Measurements from ENCODE around the gene ZFR2. TPM values are rescaled to one million over a fixed set of nuclear protein-coding genes. Genes with fewer than 3 reads are reported as not detected.

ZFR2 gene
- total and polyA plus RNA-seq, 2 of the 8 experiments (the other 6 are each of a cell fraction or from before 2014, with no cell fraction given), result 14.5 to 28.4 TPM

- POLR2A ChIA-PET (ENCODE audit: partially characterized antibody), result no interaction called here
These were observed 24.2 kb downstream of the ZFR2 start for GRCh38 chr19:3844596-3844995.

More at GRCh38 chr19:3844596-3844995, 24.2 kb downstream of the ZFR2 start:
- TF ChIP-seq POU5F1 (IDR thresholded peaks at IDR 0.05; ENCODE audit: low read depth, low read length) (no peak), CTBP2 (IDR thresholded peaks at IDR 0.05; ENCODE audit: borderline replicate concordance, insufficient read depth, insufficient read length, low read length) (no peak), YY1 (IDR thresholded peaks at IDR 0.05; ENCODE audit: low read depth, low read length) (no peak), KDM1A (IDR thresholded peaks at IDR 0.05; ENCODE audit: borderline replicate concordance, low read length) (no peak), ZNF274 (IDR thresholded peaks at IDR 0.05; ENCODE audit: borderline replicate concordance, extremely low read depth, low read length) (no peak), USF2 (IDR thresholded peaks at IDR 0.05; ENCODE audit: low read length) (no peak), SP1 (IDR thresholded peaks at IDR 0.05; ENCODE audit: low read depth, low read length) (no peak)
- H3K9ac ChIP-seq (replicated peaks in 1 of 4; ENCODE audit: extremely low read depth in 1 of 4, low read depth in 3 of 4, low read length in 3 of 4), result no peak overlapping the region
- H3K27ac ChIP-seq (ENCODE audit: low read depth, low read length), result no peak overlapping the region
- CTCF ChIA-PET (ENCODE audit: partially characterized antibody), result no interaction called here
- H3K79me2 ChIP-seq (ENCODE audit: control insufficient read depth in 1 of 2, insufficient read depth in 2 of 2, low read length in 2 of 2), result no peaks in the 10 kb centered on the region
- no peak for FAIRE-seq
- no peak overlapping the region for H3K23ac ChIP-seq (ENCODE audit: insufficient read length)
- no peaks in the 10 kb centered on the region for H3K4me1 ChIP-seq (replicated peaks in 1 of 4; ENCODE audit: control insufficient read depth in 3 of 4, insufficient read depth in 4 of 4, low read length in 3 of 4)
- H3K36me3 ChIP-seq (ENCODE audit: control insufficient read depth in 2 of 4, insufficient read depth in 4 of 4, low read length in 3 of 4), result no peaks in the 10 kb centered on the region
- H2BK120ac ChIP-seq (replicated peaks; ENCODE audit: low read depth, low read length), result no peak overlapping the region
- no peaks in the 10 kb centered on the region for H3K9me3 ChIP-seq (ENCODE audit: insufficient read depth in 2 of 2, low read depth in 1 of 2, low read length in 1 of 2)
- H3K23me2 ChIP-seq (ENCODE audit: low read depth, low read length), result no peaks in the 10 kb centered on the region
- H2AK5ac ChIP-seq (ENCODE audit: low read depth, low read length), result no peak overlapping the region
- no peak overlapping the region for H2BK5ac ChIP-seq (ENCODE audit: low read depth, low read length)
- no peak overlapping the region for H2BK15ac ChIP-seq (ENCODE audit: low read length)
- no peak overlapping the region for H4K8ac ChIP-seq (ENCODE audit: extremely low read depth, insufficient read depth, low read length)
- H3K27me3 ChIP-seq (replicated peaks in 1 of 4; ENCODE audit: control insufficient read depth in 3 of 4, extremely low read depth in 1 of 4, insufficient read depth in 3 of 4, low read length in 3 of 4), result no peaks in the 10 kb centered on the region
- no peak overlapping the region for H4K5ac ChIP-seq (ENCODE audit: insufficient read length, low read depth, low read length)
- no peaks in the 10 kb centered on the region for H3K79me1 ChIP-seq (ENCODE audit: low read depth, low read length)
- no peak overlapping the region for H2AFZ ChIP-seq (ENCODE audit: low read length)
- H4K20me1 ChIP-seq (replicated peaks in 1 of 2; ENCODE audit: control insufficient read depth in 1 of 2, insufficient read depth in 2 of 2, low read length in 2 of 2), result no peaks in the 10 kb centered on the region
- H3K56ac ChIP-seq (replicated peaks; ENCODE audit: insufficient read length, low read depth, low read length), result no peak overlapping the region
- no peak overlapping the region for H3K4me3 ChIP-seq (ENCODE audit: extremely low read depth in 1 of 4, insufficient read depth in 2 of 4, low read depth in 3 of 4, low read length in 4 of 4)
- WGBS, 2 experiments (ENCODE audit: extremely low coverage in 1 of 2, insufficient coverage in 1 of 2, insufficient read length in 1 of 2, insufficient replicate concordance in 2 of 2, low coverage in 1 of 2, low lambda C conversion rate in 2 of 2, missing lambda C conversion rate in 1 of 2), result 92% methylated on average over 5 of the region's 5 CpGs; no CpG with 5 or more reads in 1 of the 2 experiments
- H2BK12ac ChIP-seq (ENCODE audit: low read depth, low read length), result no peak overlapping the region
- H4K91ac ChIP-seq (replicated peaks; ENCODE audit: insufficient read length, low read length), result no peak overlapping the region
- no peak overlapping the region for H3K4me2 ChIP-seq (ENCODE audit: insufficient read depth in 1 of 2, low read depth in 2 of 2, low read length in 2 of 2)
- H2BK20ac ChIP-seq (ENCODE audit: low read length), result no peak overlapping the region
- no peak overlapping the region for H3K18ac ChIP-seq (ENCODE audit: extremely low read depth, low read length)
- no peak overlapping the region for H3K14ac ChIP-seq (ENCODE audit: insufficient read length)
- H3K4ac ChIP-seq (replicated peaks; ENCODE audit: insufficient read length, low read depth, low read length), result no peak overlapping the region
- no peak for DNase-seq (ENCODE audit: low read depth in 1 of 2, low spot score in 2 of 2)

Data from H1 (cell line).